Liver (tissue), 9 donors: Measurements from ENCODE around the gene KIF3B. TPM values are rescaled to one million over a fixed set of nuclear protein-coding genes. Genes with fewer than 3 reads are reported as not detected.

ENCODE experiments used
- DNase-seq: peaks from one replicate; pipeline ENCODE4 v3.0.0-alpha.2; 2017; ENCODE audit warnings: low spot score
- H3K27ac ChIP-seq, 2 donors: one replicate each; pipeline ENCODE4 v1.7.0; 2013; ENCODE audit warnings: inconsistent platforms in 2 of 2, low read length in 2 of 2, control low read depth in 1 of 2, low read depth in 1 of 2, mild to moderate bottlenecking in 1 of 2
- H3K27me3 ChIP-seq, 4 donors: one replicate each; pipeline versions ENCODE4 v1.6.1 to v1.7.0; 2013; ENCODE audit warnings: low read length in 3 of 4, inconsistent platforms in 1 of 4, mild to moderate bottlenecking in 1 of 4, moderate library complexity in 1 of 4; ENCODE audit not compliant: control insufficient read depth in 4 of 4, insufficient read depth in 4 of 4
- H3K36me3 ChIP-seq, 4 donors: one replicate each; pipeline versions ENCODE4 v1.6.1 to v1.7.0; 2013; ENCODE audit warnings: low read length in 3 of 4, mild to moderate bottlenecking in 3 of 4, low read depth in 1 of 4, moderate library complexity in 1 of 4; ENCODE audit not compliant: control insufficient read depth in 4 of 4, insufficient read depth in 3 of 4
- H3K4me1 ChIP-seq, 4 donors: one replicate each; pipeline versions ENCODE4 v1.6.1 to v1.7.0; 2013; ENCODE audit warnings: low read length in 3 of 4, mild to moderate bottlenecking in 3 of 4, moderate library complexity in 1 of 4; ENCODE audit not compliant: control insufficient read depth in 4 of 4, insufficient read depth in 4 of 4
- H3K4me3 ChIP-seq, 3 donors: one replicate each; pipeline versions ENCODE4 v1.6.1 to v1.7.0; 2013; ENCODE audit warnings: low read length in 3 of 3, control low read depth in 1 of 3, low read depth in 1 of 3, mild to moderate bottlenecking in 1 of 3
- H3K9ac ChIP-seq, 2 donors: one replicate each; pipeline ENCODE4 v1.7.0; 2013; ENCODE audit warnings: low read length in 2 of 2, mild to moderate bottlenecking in 2 of 2, moderate library complexity in 2 of 2, control low read depth in 1 of 2, low read depth in 1 of 2
- H3K9me3 ChIP-seq, 4 donors: one replicate each; pipeline versions ENCODE4 v1.6.1 to v1.7.0; 2013; ENCODE audit warnings: low read length in 3 of 4; ENCODE audit not compliant: control insufficient read depth in 4 of 4
- ATF3 ChIP-seq: IDR thresholded peaks from 2 replicates; pipeline ENCODE4 v1.6.1; 2016; ENCODE audit warnings: antibody characterized with exemption
- EGR1 ChIP-seq, 2 donors: IDR thresholded peaks; 2 replicates each; pipeline ENCODE4 v1.6.1; 2016 to 2018; ENCODE audit warnings: antibody characterized with exemption in 2 of 2, low read depth in 2 of 2
- FOXA1 ChIP-seq: IDR thresholded peaks from 2 replicates; pipeline ENCODE4 v1.6.1; 2016; ENCODE audit warnings: antibody characterized with exemption
- FOXA2 ChIP-seq: IDR thresholded peaks from 2 replicates; pipeline ENCODE4 v1.6.1; 2016; ENCODE audit warnings: antibody characterized with exemption
- GABPA ChIP-seq, 2 donors: IDR thresholded peaks in 1 of 2; conservative IDR thresholded peaks in 1 of 2; 2 replicates each; pipeline ENCODE4 v1.6.1; 2016; ENCODE audit warnings: antibody characterized with exemption in 2 of 2, mild to moderate bottlenecking in 1 of 2, moderate library complexity in 1 of 2
- HNF4A ChIP-seq, 2 donors: conservative IDR thresholded peaks; 2 replicates each; pipeline ENCODE4 v1.6.1; 2016; ENCODE audit warnings: antibody characterized with exemption in 2 of 2, mild to moderate bottlenecking in 2 of 2
- HNF4G ChIP-seq: IDR thresholded peaks from 2 replicates; pipeline ENCODE4 v1.6.1; 2016; ENCODE audit warnings: antibody characterized with exemption
- JUND ChIP-seq, 2 donors: IDR thresholded peaks; 2 replicates each; pipeline ENCODE4 v1.6.1; 2016; ENCODE audit warnings: antibody characterized with exemption in 2 of 2
- MAX ChIP-seq: IDR thresholded peaks from 2 replicates; pipeline ENCODE4 v1.6.1; 2016; ENCODE audit warnings: antibody characterized with exemption
- RAD21 ChIP-seq, 2 donors: IDR thresholded peaks; 2 replicates each; pipeline ENCODE4 v1.6.1; 2016; ENCODE audit warnings: antibody characterized with exemption in 2 of 2, mild to moderate bottlenecking in 2 of 2
- REST ChIP-seq: IDR thresholded peaks from 2 replicates; pipeline ENCODE4 v1.6.1; 2016; ENCODE audit warnings: antibody characterized with exemption, mild to moderate bottlenecking
- RXRA ChIP-seq, 2 donors: IDR thresholded peaks; 2 replicates each; pipeline ENCODE4 v1.6.1; 2017 to 2018; ENCODE audit warnings: antibody characterized with exemption in 2 of 2, mild to moderate bottlenecking in 1 of 2
- SP1 ChIP-seq: IDR thresholded peaks from 2 replicates; pipeline ENCODE4 v1.6.1; 2018; ENCODE audit warnings: antibody characterized with exemption, mild to moderate bottlenecking
- TAF1 ChIP-seq: conservative IDR thresholded peaks from 2 replicates; pipeline ENCODE4 v1.6.1; 2016; ENCODE audit warnings: antibody characterized with exemption, mild to moderate bottlenecking
- YY1 ChIP-seq: IDR thresholded peaks from 2 replicates; pipeline ENCODE4 v1.6.1; 2016; ENCODE audit warnings: antibody characterized with exemption, mild to moderate bottlenecking
- WGBS: extraction: QIAGEN DNeasy Blood & Tissue Kit; methylation state at CpG from one replicate; pipeline ENCODE4 v1.1.7; 2013; 5-methylcytosine and 5-hydroxymethylcytosine counted together
- polyA plus RNA-seq, 2 donors: library from polyadenylated mRNA; stranded (reverse) in 1 of 2; unstranded in 1 of 2; fragments of 200-250 nt in 1 of 2; fragments of >200 nt in 1 of 2; fragmentation: Nextera tagmentation in 1 of 2; extraction: Ambion mirVana in 1 of 2; gene quantifications; one replicate each; pipeline versions ENCODE4 v1.2.1 to v1.2.3, GENCODE V29; 2013 to 2015
- total RNA-seq, 2 donors: library from RNA; depleted of rRNA; stranded (reverse); fragments of >200 nt; gene quantifications; one replicate each; pipeline ENCODE4 v1.2.3, GENCODE V29; 2014
- TF ChIP-seq, protein P1 (sequence below): IDR thresholded peaks from 2 replicates; pipeline ENCODE4 v1.6.1; 2016; ENCODE audit warnings: antibody characterized with exemption
- TF ChIP-seq, protein P2 (sequence below): fragments of 150-350 bp; IDR thresholded peaks from 2 replicates; pipeline ENCODE4 v1.5.1; 2017; ENCODE audit warnings: improper control_type of control experiment, low read depth, low read length; ENCODE audit not compliant: missing input control
- donor health status: healthy.
- donor health status: healthy.
- donor health status: healthy.
- donor health status: healthy.
- donor health status: healthy.

The KIF3B gene
- total and polyA plus RNA-seq, 4 donors: 8.3 to 24.2 (median 12.9) TPM

- Histone ChIP-seq H3K4me1 (peaks cover 9 to 37% (median 32%) of the 10 kb centered on the region in 4 donors), H3K9me3 (no peaks in the 10 kb centered on the region), H3K36me3 (no peaks in the 10 kb centered on the region), H3K27me3 (no peaks in the 10 kb centered on the region), H3K9ac (no peak overlapping the region), H3K27ac (no peak overlapping the region), H3K4me3 (no peak overlapping the region)
- DNase-seq: no peak
- 94% methylated on average over 4 of the region's 4 CpGs for WGBS
- no peak for TF ChIP-seq TAF1
- no peak for TF ChIP-seq FOXA2
- TF ChIP-seq GABPA (IDR thresholded peaks at IDR 0.05 in 1 of 2, conservative IDR thresholded peaks at IDR 0.05 in 1 of 2): no peak
- TF ChIP-seq SP1: no peak
- TF ChIP-seq RXRA (IDR thresholded peaks at IDR 0.05): no peak
- TF ChIP-seq MAX: no peak
- TF ChIP-seq ATF3: no peak
- TF ChIP-seq, protein P1, sequence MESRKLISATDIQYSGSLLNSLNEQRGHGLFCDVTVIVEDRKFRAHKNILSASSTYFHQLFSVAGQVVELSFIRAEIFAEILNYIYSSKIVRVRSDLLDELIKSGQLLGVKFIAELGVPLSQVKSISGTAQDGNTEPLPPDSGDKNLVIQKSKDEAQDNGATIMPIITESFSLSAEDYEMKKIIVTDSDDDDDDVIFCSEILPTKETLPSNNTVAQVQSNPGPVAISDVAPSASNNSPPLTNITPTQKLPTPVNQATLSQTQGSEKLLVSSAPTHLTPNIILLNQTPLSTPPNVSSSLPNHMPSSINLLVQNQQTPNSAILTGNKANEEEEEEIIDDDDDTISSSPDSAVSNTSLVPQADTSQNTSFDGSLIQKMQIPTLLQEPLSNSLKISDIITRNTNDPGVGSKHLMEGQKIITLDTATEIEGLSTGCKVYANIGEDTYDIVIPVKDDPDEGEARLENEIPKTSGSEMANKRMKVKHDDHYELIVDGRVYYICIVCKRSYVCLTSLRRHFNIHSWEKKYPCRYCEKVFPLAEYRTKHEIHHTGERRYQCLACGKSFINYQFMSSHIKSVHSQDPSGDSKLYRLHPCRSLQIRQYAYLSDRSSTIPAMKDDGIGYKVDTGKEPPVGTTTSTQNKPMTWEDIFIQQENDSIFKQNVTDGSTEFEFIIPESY: no peak
- no peak for TF ChIP-seq HNF4G
- no peak for TF ChIP-seq JUND (IDR thresholded peaks at IDR 0.05)
- no peak for TF ChIP-seq YY1
- no peak for TF ChIP-seq HNF4A (conservative IDR thresholded peaks at IDR 0.05)
- TF ChIP-seq EGR1 (IDR thresholded peaks at IDR 0.05; ENCODE audit: low read depth in 2 of 2): no peak
- no peak for TF ChIP-seq FOXA1
- no peak for TF ChIP-seq RAD21 (IDR thresholded peaks at IDR 0.05)
- TF ChIP-seq REST: no peak
- TF ChIP-seq, protein P2, sequence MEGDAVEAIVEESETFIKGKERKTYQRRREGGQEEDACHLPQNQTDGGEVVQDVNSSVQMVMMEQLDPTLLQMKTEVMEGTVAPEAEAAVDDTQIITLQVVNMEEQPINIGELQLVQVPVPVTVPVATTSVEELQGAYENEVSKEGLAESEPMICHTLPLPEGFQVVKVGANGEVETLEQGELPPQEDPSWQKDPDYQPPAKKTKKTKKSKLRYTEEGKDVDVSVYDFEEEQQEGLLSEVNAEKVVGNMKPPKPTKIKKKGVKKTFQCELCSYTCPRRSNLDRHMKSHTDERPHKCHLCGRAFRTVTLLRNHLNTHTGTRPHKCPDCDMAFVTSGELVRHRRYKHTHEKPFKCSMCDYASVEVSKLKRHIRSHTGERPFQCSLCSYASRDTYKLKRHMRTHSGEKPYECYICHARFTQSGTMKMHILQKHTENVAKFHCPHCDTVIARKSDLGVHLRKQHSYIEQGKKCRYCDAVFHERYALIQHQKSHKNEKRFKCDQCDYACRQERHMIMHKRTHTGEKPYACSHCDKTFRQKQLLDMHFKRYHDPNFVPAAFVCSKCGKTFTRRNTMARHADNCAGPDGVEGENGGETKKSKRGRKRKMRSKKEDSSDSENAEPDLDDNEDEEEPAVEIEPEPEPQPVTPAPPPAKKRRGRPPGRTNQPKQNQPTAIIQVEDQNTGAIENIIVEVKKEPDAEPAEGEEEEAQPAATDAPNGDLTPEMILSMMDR: no peak
These were observed 4.3 kb downstream of the KIF3B start for GRCh38 chr20:32281711-32282110.

GRCh38 chr20:32282461-32282860 lies 5.0 kb downstream of the KIF3B start:
- DNase-seq: no peak
- peaks cover 6 to 34% (median 32%) of the 10 kb centered on the region in 4 donors for H3K4me1 ChIP-seq
- 30% methylated on average over 4 of the region's 4 CpGs for WGBS
- peak overlapping the region in 1 of 2 donors; percentile 20 for H3K9ac ChIP-seq
- H3K9me3 ChIP-seq: no peaks in the 10 kb centered on the region
- no peaks in the 10 kb centered on the region for H3K36me3 ChIP-seq
- H3K27ac ChIP-seq: peak overlapping the region; percentile 59 to 67
- H3K4me3 ChIP-seq: no peak overlapping the region
- H3K27me3 ChIP-seq: no peaks in the 10 kb centered on the region
- TF ChIP-seq RXRA (IDR thresholded peaks at IDR 0.05): peak in 1 of 2 donors; percentile 22
- TF ChIP-seq ATF3: no peak
- TF ChIP-seq, protein P2: no peak
- no peak for TF ChIP-seq GABPA (IDR thresholded peaks at IDR 0.05 in 1 of 2, conservative IDR thresholded peaks at IDR 0.05 in 1 of 2)
- TF ChIP-seq HNF4G: no peak
- TF ChIP-seq YY1: no peak
- TF ChIP-seq EGR1 (IDR thresholded peaks at IDR 0.05; ENCODE audit: low read depth in 2 of 2): no peak
- no peak for TF ChIP-seq FOXA1
- TF ChIP-seq TAF1: no peak
- no peak for TF ChIP-seq FOXA2
- TF ChIP-seq JUND (IDR thresholded peaks at IDR 0.05): no peak
- TF ChIP-seq REST: no peak
